Osteocyte (in vitro differentiated cells): ENCODE results near the gene ERH. TPM values are rescaled to one million over a fixed set of nuclear protein-coding genes. Genes with fewer than 3 reads are reported as not detected.

Experiments
- DNase-seq: peaks from one replicate; pipeline ENCODE4 v3.0.0; 2021; ENCODE audit warnings: mixed read lengths; ENCODE audit not compliant: unreplicated experiment; ENCODE audit errors: extremely low spot score
- H3K27ac Mint-ChIP-seq: one replicate; pipeline ENCODE4 v1.8.0; 2021; ENCODE audit warnings: mild to moderate bottlenecking, mixed read lengths; ENCODE audit not compliant: unreplicated experiment
- H3K27me3 Mint-ChIP-seq: one replicate; pipeline ENCODE4 v1.8.0; 2021; ENCODE audit warnings: mixed read lengths; ENCODE audit not compliant: unreplicated experiment
- H3K36me3 Mint-ChIP-seq: one replicate; pipeline ENCODE4 v1.8.0; 2021; ENCODE audit warnings: mixed read lengths; ENCODE audit not compliant: unreplicated experiment
- H3K4me1 Mint-ChIP-seq: one replicate; pipeline ENCODE4 v1.8.0; 2021; ENCODE audit warnings: mixed read lengths; ENCODE audit not compliant: unreplicated experiment
- H3K4me3 Mint-ChIP-seq: one replicate; pipeline ENCODE4 v1.8.0; 2021; ENCODE audit warnings: mild to moderate bottlenecking, moderate library complexity, mixed read lengths; ENCODE audit not compliant: unreplicated experiment
- H3K9me3 Mint-ChIP-seq: one replicate; pipeline ENCODE4 v1.8.0; 2021; ENCODE audit warnings: mixed read lengths; ENCODE audit not compliant: unreplicated experiment
- CTCF ChIP-seq: fragments of 200-600 bp; sonication (generic); IDR thresholded peaks from 2 replicates; pipeline ENCODE4 v1.5.0; 2021; ENCODE audit warnings: antibody characterized with exemption, mild to moderate bottlenecking, moderate library complexity
- total RNA-seq: library from RNA; stranded (reverse); gene quantifications from 2 replicates; pipeline ENCODE4 v1.2.1, GENCODE V29; 2021

ERH gene
- total RNA-seq, 1 donor from 2014 or later = 211 TPM

GRCh38 chr14:69355607-69356281, 42.4 kb downstream of the ERH start:
- Mint-ChIP-seq H3K4me3 (no peak overlapping the region), H3K9me3 (no peaks in the 10 kb centered on the region), H3K27ac (no peak overlapping the region), H3K27me3 (peaks cover 6% of the 10 kb centered on the region), H3K4me1 (peaks cover 10% of the 10 kb centered on the region), H3K36me3 (peaks cover 4% of the 10 kb centered on the region)
- no peak for DNase-seq
- TF ChIP-seq CTCF = no peak

- peaks cover 6% of the 10 kb centered on the region for H3K27me3 Mint-ChIP-seq
- peaks cover 10% of the 10 kb centered on the region for H3K4me1 Mint-ChIP-seq
- no peak for TF ChIP-seq CTCF
- no peak overlapping the region for H3K27ac Mint-ChIP-seq
- no peak overlapping the region for H3K4me3 Mint-ChIP-seq
- no peak for DNase-seq
- no peaks in the 10 kb centered on the region for H3K9me3 Mint-ChIP-seq
- peaks cover 4% of the 10 kb centered on the region for H3K36me3 Mint-ChIP-seq
Measured at GRCh38 chr14:69355154-69355597, 42.9 kb downstream of the ERH start.

GRCh38 chr14:69354383-69355153, 43.5 kb downstream of the ERH start:
- DNase-seq = no peak
- TF ChIP-seq CTCF = no peak
- Mint-ChIP-seq H3K4me3 (no peak overlapping the region), H3K27ac (no peak overlapping the region), H3K36me3 (peaks cover 4% of the 10 kb centered on the region), H3K27me3 (peaks cover 6% of the 10 kb centered on the region), H3K4me1 (peaks cover 10% of the 10 kb centered on the region), H3K9me3 (no peaks in the 10 kb centered on the region)

GRCh38 chr14:69353168-69353567, 44.9 kb downstream of the ERH start:
- Mint-ChIP-seq H3K4me3 (no peak overlapping the region), H3K27ac (no peak overlapping the region), H3K4me1 (peaks cover 10% of the 10 kb centered on the region), H3K27me3 (no peaks in the 10 kb centered on the region), H3K9me3 (no peaks in the 10 kb centered on the region), H3K36me3 (no peaks in the 10 kb centered on the region)
- no peak for TF ChIP-seq CTCF
- no peak for DNase-seq

GRCh38 chr14:69351911-69352310, 46.2 kb downstream of the ERH start:
- no peak for TF ChIP-seq CTCF
- no peaks in the 10 kb centered on the region for H3K9me3 Mint-ChIP-seq
- DNase-seq = no peak
- no peaks in the 10 kb centered on the region for H3K27me3 Mint-ChIP-seq
- H3K4me3 Mint-ChIP-seq = no peak overlapping the region
- H3K4me1 Mint-ChIP-seq = peaks cover 10% of the 10 kb centered on the region
- no peaks in the 10 kb centered on the region for H3K36me3 Mint-ChIP-seq
- no peak overlapping the region for H3K27ac Mint-ChIP-seq
